ENCODE measurements around the gene THPO.
A peak's percentile ranks its signal among the peaks of the same experiment; 100 is the strongest.

Gene THPO

DNA sequence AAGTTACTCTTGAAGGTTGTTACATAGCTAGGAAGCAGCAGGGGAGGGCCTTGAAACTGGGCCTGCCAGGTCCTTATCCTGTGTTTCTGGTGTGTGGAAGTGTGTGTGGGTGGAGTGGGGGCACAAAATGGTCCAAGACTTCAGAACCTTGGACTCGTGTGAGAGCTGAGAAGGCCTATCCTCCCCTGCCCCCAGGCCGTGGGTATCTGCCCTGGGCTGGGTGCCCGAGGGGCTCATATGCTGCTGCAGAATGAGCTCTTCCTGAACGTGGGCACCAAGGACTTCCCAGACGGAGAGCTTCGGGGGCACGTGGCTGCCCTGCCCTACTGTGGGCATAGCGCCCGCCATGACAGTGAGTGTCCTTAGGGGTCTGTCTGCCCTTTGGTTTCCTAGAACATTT, 6.3 kb upstream of the THPO start:
- DNase-seq, result no peak

DNA sequence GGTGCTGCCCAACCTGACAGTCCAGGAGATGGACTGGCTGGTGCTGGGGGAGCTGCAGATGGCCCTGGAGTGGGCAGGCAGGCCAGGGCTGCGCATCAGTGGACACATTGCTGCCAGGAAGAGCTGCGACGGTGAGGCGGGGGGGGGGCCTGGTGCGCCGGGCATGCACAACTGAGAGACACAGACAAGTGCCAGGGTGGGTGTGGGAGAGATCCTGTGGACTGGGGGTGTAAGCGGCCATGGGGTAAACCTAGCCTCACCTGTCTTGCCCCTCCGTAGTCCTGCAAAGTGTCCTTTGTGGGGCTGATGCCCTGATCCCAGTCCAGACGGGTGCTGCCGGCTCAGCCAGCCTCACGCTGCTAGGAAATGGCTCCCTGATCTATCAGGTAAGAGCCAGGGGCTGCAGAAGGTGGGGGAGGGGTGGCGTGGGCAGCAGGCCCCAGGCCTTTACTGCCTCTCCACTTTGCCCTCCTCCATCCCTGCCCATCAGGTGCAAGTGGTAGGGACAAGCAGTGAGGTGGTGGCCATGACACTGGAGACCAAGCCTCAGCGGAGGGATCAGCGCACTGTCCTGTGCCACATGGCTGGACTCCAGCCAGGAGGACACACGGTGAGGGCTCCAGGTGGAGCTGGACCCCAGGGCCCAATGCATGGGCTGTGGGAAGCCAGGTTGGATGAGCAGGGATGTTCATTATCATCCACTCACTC, 5.2 kb upstream of the THPO start:
- DNase-seq, result no peak

DNA sequence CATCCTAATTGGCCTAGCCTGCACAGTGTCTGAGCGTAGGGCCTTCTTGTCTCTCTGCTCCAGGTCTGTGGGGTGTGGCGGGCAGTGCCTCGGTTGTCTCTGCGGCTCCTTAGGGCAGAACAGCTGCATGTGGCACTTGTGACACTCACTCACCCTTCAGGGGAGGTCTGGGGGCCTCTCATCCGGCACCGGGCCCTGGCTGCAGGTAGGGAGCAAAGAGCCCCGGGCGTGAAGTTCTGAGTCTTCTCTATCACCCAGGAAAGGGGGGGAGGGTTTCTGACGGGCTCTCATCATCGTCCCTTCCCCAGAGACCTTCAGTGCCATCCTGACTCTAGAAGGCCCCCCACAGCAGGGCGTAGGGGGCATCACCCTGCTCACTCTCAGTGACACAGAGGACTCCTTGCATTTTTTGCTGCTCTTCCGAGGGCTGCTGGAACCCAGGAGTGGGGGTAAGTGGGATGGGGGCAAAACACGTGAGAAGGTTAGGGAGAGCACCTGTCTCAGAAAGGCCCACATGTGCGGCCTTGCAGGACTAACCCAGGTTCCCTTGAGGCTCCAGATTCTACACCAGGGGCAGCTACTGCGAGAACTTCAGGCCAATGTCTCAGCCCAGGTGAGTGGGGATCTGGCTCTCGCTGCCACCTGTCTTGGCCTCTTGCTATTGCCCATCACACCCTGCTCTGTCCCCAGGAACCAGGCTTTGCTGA, 4.5 kb upstream of the THPO start:
- DNase-seq, result no peak

DNA sequence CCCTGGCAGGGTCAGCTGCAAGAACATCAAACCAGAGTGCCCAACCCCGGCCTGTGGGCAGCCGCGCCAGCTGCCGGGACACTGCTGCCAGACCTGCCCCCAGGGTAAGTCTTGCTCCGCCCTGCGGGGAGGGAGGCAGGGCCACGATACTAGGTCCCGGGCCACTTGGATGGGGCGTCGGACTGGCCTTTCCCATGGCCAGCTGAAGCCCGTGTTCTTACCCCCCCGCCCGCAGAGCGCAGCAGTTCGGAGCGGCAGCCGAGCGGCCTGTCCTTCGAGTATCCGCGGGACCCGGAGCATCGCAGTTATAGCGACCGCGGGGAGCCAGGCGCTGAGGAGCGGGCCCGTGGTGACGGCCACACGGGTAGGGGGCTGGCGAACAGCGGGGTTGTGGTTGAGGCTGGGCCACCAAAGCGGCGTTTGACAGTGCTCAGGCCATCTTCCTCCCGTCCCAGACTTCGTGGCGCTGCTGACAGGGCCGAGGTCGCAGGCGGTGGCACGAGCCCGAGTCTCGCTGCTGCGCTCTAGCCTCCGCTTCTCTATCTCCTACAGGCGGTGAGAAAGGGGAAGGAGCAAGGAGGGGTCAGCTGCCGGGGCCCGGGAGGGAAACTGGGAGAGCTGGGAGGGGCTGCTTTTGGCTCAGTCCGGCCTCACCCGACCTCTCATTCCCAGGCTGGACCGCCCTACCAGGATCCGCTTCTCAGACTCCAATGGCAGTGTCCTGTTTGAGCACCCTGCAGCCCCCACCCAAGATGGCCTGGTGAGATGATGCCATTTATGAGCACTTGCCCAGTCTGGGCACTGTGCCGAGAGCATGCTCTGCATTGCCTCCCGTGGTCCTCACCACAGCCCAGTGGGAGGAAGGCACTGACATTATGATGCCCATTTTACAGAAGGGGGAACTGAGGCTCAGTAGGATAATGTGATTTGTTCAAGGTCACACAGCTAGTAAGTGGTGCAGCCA, 3.5 kb upstream of the THPO start:
- DNase-seq, result no peak

DNA sequence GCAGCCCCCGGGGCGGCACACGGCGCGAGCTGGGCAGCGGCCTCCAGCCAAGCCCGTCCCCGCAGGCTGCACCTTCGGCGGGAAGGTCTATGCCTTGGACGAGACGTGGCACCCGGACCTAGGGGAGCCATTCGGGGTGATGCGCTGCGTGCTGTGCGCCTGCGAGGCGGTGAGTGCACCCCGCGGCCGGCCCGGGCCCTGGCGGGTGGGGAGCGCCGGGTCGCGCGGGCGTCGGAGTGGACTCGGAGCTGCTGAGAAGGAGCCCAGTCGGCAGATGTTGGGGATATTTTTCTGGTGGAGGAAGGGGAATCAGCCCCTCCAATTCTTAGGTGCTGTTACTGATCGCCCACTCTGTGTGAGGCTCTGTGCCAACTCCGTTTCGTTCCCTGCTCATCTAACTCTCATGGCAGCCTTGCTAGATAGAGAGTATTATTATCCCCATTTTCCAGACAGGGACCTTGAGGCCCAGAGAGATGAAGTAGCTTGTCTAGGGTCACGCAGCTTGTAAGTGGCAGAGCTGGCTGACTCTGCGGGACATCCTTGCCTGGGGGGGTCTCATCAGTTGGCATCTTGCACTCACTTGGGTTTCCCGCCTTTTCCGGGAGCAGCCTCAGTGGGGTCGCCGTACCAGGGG, 2.7 kb upstream of the THPO start:
- no peak for DNase-seq

DNA sequence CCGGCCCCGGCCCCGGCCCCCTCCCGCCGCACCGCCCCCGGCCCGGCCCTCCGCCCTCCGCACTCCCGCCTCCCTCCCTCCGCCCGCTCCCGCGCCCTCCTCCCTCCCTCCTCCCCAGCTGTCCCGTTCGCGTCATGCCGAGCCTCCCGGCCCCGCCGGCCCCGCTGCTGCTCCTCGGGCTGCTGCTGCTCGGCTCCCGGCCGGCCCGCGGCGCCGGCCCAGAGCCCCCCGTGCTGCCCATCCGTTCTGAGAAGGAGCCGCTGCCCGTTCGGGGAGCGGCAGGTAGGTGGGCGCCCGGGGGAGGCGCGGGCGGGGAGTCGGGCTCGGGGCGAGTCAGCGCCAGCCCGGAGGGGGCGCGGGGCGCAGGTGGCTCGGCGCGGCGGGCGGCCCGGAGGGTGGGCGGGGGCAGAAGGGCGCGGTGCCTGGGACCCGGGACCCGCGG, 2.2 kb upstream of the THPO start:
- DNase-seq, result no peak

DNA sequence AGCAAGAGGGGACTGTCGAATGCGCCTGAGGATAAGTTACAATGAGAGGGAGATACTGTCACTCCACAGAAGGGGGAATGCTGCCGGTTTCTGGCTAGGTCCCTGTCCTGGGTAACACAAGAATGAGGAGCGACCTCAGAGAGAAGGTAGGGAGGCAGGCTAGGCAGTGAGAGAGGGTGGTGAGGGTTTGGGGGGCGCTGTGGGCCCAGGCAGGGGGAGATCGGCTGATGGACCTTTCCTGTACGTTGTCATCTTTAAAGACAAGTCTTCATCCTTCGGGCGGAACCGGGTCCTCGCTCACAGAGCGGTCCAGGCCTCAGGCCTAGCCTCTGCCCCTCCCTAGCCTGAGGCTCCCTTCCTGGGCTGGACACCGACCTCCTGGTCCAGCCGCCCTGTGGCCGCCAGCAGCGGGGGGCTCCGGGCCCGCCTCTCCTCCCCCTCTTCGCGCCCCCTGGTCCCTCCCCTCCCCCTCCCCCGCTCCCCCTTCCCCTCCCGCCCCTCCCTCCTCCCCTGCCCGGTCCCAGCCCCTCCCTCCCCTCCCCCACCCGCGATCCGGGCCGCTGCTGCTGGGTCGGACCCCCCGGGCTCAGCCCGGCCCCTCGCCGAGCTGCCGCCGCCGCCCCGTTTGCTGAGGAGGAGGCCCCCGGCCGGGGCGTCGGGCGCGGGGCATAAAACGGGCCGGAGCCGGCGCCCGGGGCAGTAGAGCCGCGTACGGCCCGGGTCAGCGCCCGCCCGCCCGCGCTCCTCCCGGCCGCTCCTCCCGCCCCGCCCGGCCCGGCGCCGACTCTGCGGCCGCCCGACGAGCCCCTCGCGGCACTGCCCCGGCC, 1.6 kb upstream of the THPO start, which contains the start of gene CHRD:
CHRD (plus strand) TSS at position 697 of the 827 bp plus-strand sequence. CDS start 265 bp downstream, outside the sequence.
- DNase-seq, result no peak

DNA sequence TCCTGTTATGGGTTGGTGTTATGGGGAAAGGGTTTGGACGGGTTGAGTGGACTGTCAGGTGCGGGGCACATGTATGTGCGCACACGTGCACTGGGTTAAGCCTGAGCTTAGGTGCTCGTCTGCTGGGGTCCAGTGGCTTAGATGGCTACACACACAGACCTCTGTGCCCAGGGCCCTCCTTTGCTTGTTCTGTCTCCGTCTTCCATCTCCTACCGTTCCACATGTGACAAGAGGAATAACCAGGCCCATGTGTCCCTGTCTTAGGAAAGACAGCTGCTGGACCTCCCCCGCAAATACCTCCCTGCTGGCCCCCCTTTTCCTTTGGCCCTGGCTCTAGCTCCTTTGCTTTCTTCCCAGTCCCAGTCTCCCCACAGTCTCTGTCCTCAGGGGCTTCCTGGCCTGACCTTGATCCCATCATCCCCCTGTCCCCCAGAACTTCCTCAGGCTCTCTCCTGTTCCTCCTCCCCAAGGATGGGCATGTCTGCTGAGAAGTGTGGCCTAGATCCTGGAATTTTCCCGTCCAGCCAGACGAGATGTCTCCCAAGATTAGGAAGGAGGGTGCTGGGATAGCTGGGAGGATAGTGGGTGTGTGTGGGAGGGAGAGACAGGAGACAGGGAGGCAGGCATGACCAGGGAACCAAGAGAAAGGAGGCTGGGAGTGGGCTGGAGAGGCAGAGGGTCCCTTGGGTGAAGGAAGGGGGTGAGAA, 797 bp upstream of the THPO start:
- DNase-seq, result no peak

DNA sequence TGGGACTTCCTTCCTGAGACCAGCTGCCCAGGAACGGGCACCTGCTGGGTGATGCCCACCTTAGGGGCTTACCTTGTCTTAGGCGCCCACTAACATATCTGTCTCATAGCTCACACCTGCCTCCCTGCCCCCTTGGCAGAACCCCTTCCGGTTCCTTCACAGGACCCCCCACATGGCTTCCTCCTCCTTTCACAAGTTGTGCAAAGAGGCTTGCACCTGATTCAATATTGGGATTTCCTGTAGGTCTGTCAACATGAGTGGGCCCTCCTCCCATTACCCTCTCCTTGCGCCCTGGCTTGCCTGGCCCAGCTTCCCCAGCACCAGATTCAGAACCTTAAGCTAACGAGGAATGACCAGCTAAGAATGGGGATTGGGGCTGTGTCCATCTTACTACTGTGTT, 633 bp downstream of the THPO start:
- no peak for DNase-seq

DNA sequence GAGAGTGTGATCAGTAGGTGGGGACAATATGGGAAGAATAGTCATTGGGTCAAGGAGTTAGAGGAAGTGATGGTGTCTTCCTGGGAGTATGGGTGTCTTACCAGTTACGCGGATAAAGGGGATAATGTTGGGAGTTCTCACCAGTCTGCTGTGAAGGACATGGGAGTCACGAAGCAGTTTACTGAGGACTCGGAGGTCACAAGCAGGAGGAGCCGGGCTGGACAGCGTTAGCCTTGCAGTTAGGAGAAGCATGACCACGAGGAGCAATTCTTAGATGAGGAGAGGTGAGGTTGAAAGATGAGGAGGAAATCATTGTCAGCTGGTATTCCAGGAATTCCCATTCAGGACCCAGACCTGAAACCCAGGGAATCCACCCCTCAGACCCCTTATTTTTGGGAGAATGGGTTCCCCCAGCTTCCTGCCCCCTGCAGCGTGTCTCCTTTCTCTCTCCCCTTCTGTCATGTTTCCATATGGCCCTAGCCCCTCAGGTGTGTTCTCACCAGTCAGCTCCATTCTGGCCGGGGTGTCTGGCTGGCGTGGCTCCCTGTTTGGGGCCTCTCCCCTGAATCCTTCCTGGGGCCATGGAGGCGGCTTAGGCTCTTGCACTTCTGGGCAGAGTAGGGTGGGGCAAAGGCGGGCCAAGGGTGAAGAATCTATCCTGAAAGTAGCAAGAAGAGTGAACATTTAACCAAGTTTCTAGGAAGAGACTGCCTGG, 2.1 kb downstream of the THPO start:
- DNase-seq, result no peak

DNA sequence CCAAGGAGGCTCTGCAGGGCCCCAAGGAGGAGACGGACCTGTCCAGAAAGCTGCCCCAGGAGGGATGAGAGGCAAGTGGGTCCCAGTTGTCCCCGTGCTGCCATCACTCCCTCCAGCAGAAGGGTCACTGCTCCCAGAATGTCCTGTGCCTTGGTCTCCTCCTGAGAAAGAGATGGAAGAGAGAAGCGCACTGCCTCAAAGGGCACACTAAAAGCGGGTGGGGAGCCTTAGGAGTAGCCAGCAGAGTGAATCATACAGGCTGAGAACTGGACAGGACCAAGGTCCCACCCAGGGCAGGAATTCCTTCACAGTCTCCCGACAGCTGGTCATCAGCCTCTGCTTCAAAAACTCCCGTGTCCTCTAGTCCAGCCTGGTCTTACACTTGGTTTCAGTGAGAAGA, 4.6 kb downstream of the THPO start:
- no peak for DNase-seq

DNA sequence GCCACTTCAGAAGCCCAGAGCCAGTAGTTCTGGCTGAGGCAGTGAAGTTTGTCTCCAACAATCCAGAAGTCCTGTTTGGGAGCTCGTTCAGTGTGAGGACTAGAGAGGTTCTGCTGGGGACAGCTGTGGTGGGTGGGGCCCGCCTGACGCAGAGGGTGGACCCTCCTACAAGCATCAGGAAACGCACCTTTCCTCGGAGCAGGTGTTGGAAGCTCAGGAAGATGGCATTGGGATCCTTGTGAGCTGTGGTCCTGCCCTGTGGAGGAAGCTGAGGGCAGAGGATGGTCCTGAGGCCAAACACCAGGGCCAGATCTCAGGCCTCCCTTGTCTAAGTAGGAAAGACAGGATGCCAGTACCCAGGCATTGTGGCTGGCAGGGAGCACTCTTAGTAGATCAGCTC, 5.1 kb downstream of the THPO start:
- DNase-seq, result no peak

DNA sequence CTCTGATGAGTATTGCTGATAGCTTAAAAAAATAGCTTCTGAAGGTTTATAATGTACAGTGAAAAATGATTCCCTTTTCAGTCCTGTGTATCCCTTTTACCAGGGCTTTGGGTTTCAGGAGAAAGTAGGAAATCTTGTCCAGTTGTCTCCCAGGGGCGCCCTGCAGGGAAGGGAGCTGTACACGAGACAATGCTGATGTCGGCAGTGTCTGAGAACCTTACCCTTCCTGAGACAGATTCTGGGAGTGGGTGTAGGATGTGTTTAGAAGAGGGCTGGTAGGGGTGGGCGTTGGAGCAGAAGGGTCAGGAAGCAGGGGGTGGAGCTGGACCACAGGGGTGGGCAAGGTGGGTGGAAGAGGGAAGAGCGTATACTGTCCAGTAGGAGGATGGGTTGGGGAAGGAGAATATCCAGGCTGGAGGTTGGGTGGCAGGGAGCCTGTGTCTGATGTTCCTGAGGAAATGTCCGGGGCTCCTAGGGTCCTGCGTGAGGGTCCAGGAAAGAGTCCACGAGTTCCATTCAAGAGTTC, 5.6 kb downstream of the THPO start:
- no peak for DNase-seq

DNA sequence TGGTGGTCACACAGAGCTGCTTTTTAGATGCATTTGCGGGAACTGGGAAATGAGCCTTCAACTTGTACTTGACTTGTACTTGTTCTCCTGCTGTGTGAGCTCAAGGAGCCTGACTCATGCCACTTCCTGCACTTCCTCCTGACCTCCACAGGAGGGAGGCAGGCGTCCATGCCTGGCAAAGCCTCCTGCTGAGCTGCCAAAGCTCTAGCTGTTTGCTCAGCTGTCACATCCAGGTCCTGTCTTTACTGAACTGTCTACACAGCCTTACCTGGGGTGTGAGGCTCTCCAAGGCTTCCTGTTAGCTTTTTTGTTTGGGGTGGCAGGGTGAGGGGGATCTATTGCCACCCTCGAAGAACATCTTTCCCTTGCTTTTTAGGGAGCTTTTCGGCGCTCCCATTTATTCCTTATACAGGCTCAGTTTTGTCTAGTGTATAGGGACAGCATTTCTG, 6.4 kb downstream of the THPO start:
- peak; percentile 42 to 50 for DNase-seq

DNA sequence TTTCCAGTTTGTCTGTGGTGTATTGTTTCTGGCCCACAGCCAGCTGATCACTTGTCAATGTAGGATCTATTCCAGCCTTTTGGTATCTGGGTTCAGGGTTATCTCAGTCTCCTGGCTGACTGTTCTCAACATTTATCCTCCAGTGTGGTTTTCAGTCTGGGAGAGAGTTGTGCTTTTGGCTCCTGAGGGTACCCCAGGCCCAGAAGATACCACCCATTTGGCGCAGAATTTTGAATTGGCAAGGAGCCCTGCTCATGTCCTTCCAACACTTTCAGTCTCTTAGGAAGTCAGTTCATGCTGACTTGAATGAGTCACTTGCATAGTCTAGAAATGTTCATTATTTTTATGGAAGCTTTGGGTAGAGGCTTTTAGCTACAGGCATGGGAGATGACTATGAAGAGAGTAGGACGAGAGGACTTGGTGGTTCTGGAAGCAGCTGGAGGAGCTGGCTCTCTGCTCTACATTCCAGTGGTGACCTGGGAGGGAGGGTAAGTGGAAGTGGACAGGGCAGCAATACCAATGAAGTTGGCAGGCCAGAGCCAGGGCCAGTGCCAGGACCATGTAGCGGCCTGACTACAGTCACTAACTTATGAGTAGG, 9.3 kb downstream of the THPO start:
- DNase-seq, result no peak

DNA sequence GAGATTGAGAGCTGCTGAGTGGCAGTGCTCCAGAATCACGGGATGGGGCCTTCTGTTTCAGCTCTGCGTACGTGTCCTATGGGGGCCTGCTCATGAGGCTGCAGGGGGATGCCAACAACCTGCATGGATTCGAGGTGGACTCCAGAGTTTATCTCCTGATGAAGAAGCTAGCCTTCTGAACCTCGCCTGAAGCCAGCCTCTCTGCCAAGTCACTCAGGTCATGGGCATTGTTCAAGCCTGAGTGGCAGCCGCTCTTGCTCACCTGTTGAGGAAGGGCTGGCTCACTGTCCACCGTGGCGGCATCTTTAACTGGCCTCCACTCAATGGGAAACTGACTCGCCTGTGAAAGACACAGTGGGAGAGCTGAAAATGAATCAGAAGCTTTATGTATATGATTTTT, 9.9 kb downstream of the THPO start:
- DNase-seq, result no peak

DNA sequence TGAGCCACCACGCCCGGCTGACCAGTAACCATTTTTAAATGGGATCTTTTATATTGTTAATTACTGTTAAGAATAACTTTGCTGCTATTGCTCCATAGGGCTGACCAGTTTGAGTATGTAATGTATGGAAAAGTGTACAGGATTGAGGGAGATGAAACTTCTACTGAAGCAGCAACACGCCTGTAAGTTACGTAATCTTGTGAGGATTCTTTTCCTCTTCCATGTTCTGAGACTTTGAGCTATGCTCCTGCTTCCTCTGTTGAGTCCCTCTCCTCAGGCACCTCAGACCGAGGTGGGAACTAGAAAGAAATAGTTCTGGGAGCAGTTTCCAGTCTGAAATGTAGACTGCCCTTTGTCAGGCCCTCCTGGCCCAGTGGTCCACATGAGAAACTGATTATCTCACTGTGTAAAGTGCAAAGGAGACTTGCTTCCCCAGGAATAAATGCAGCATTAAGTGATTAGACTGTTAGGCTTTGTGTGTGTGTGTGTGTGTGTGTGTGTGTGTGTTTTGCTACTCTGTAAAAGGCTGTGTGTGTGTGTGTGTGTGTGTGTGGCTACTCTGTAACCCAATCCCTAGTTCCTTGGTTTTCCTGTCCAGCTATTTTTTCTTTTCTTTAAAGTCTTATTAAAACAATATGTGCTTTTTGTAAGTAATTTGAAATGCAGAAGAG, 11.3 kb downstream of the THPO start:
- no peak for DNase-seq

DNA sequence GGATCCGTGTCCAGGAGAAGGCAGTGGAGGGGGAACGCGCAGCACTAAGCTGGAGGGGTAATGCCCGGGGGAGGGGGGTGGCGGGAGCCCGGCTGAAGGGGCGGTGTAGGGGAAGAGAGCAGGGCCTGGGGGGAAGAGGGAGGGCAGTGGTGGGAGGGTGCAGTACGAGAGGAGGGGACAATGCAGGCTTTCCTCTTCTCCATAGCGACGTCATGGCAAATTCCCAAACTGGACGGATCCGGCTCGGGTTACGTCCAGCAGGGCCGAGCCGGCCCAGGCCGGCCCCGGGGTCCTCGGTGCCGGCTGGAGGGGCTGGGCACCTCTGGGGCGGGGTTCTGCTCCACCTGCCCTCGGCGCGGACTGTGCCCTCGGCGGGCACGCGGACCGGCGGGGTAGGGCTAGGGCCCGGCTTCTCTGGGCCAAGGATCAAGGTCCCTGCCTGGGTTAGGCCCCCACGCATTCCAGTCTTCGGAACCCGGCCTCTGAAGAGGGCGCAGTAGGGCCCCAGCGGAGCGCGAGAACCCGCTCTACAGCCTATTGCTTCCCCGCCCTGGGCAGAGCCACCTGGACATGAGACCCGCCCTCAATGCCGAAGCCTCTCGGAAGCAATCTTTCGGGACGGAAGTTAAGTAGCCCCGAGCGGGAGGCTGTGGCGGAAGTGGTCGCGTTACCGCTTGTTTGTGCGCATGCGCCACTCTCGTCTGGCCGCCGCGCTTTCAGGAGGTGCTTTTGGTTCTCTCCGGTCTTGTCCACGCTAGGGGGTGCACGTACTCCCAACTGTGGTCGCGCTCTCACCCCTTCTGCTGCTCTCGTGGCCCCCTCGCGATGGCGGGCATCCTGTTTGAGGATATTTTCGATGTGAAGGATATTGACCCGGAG, 15.1 kb downstream of the THPO start:
- peak; percentile 94 to 95 for DNase-seq

Data from stimulated activated CD4-positive, alpha-beta T cell treated with anti-CD3 and anti-CD28 coated beads, Interleukin-2, amount 100 ng/mL, for 48 hours (primary cell).